ENCODE measurements around the gene DAB1.

The DAB1 gene

GRCh38 chr1:57157818-57158603 lies 265.8 kb downstream of the DAB1 start:
- TF ChIP-seq CTCF (IDR thresholded peaks at IDR 0.05), result no peak
- Histone ChIP-seq H3K36me3 (ENCODE audit: control insufficient read depth, insufficient read depth, low read length) (no peaks in the 10 kb centered on the region), H3K27ac (no peak overlapping the region), H3K9ac (no peak overlapping the region), H3K4me2 (ENCODE audit: low read length) (no peak overlapping the region), H3K4me3 (ENCODE audit: low read depth, low read length) (no peak overlapping the region), H3K4me1 (no peaks in the 10 kb centered on the region), H3K27me3 (ENCODE audit: control insufficient read depth, insufficient read depth, low read length) (no peaks in the 10 kb centered on the region), H2AFZ (no peak overlapping the region), H3K79me2 (no peaks in the 10 kb centered on the region), H3K9me3 (ENCODE audit: control insufficient read depth, low read length) (no peaks in the 10 kb centered on the region)

GRCh38 chr1:57156907-57157306 lies 267.0 kb downstream of the DAB1 start:
- H2AFZ ChIP-seq, result no peak overlapping the region
- no peaks in the 10 kb centered on the region for H3K9me3 ChIP-seq (ENCODE audit: control insufficient read depth, low read length)
- H3K4me1 ChIP-seq, result no peaks in the 10 kb centered on the region
- H3K4me2 ChIP-seq (ENCODE audit: low read length), result no peak overlapping the region
- no peak overlapping the region for H3K27ac ChIP-seq
- H3K9ac ChIP-seq, result no peak overlapping the region
- no peaks in the 10 kb centered on the region for H3K36me3 ChIP-seq (ENCODE audit: control insufficient read depth, insufficient read depth, low read length)
- no peaks in the 10 kb centered on the region for H3K79me2 ChIP-seq
- H3K27me3 ChIP-seq (ENCODE audit: control insufficient read depth, insufficient read depth, low read length), result no peaks in the 10 kb centered on the region
- no peak overlapping the region for H3K4me3 ChIP-seq (ENCODE audit: low read depth, low read length)
- TF ChIP-seq CTCF (IDR thresholded peaks at IDR 0.05), result no peak

GRCh38 chr1:57146100-57146499 lies 277.8 kb downstream of the DAB1 start:
- Histone ChIP-seq H3K79me2 (no peaks in the 10 kb centered on the region), H2AFZ (no peak overlapping the region), H3K4me3 (ENCODE audit: low read depth, low read length) (no peak overlapping the region), H3K4me1 (no peaks in the 10 kb centered on the region), H3K9ac (no peak overlapping the region), H3K36me3 (ENCODE audit: control insufficient read depth, insufficient read depth, low read length) (no peaks in the 10 kb centered on the region), H3K4me2 (ENCODE audit: low read length) (no peak overlapping the region), H3K27me3 (ENCODE audit: control insufficient read depth, insufficient read depth, low read length) (no peaks in the 10 kb centered on the region), H3K9me3 (ENCODE audit: control insufficient read depth, low read length) (no peaks in the 10 kb centered on the region), H3K27ac (no peak overlapping the region)
- no peak for TF ChIP-seq CTCF (IDR thresholded peaks at IDR 0.05)

- TF ChIP-seq CTCF (IDR thresholded peaks at IDR 0.05), result no peak
- H3K4me1 ChIP-seq, result no peaks in the 10 kb centered on the region
These were observed 280.9 kb downstream of the DAB1 start for GRCh38 chr1:57142999-57143398.

GRCh38 chr1:57142169-57142568 lies 281.7 kb downstream of the DAB1 start:
- H2AFZ ChIP-seq, result no peak overlapping the region
- no peak overlapping the region for H3K4me3 ChIP-seq (ENCODE audit: low read depth, low read length)
- H3K79me2 ChIP-seq, result no peaks in the 10 kb centered on the region
- H3K4me1 ChIP-seq, result no peaks in the 10 kb centered on the region
- no peak for TF ChIP-seq CTCF (IDR thresholded peaks at IDR 0.05)
- no peaks in the 10 kb centered on the region for H3K36me3 ChIP-seq (ENCODE audit: control insufficient read depth, insufficient read depth, low read length)
- H3K27ac ChIP-seq, result no peak overlapping the region
- H3K27me3 ChIP-seq (ENCODE audit: control insufficient read depth, insufficient read depth, low read length), result no peaks in the 10 kb centered on the region
- H3K9me3 ChIP-seq (ENCODE audit: control insufficient read depth, low read length), result no peaks in the 10 kb centered on the region
- no peak overlapping the region for H3K9ac ChIP-seq
- no peak overlapping the region for H3K4me2 ChIP-seq (ENCODE audit: low read length)

More at GRCh38 chr1:57142999-57143398, 280.9 kb downstream of the DAB1 start:
- Histone ChIP-seq H2AFZ (no peak overlapping the region), H3K27ac (no peak overlapping the region), H3K27me3 (ENCODE audit: control insufficient read depth, insufficient read depth, low read length) (no peaks in the 10 kb centered on the region), H3K4me3 (ENCODE audit: low read depth, low read length) (no peak overlapping the region), H3K36me3 (ENCODE audit: control insufficient read depth, insufficient read depth, low read length) (no peaks in the 10 kb centered on the region), H3K9ac (no peak overlapping the region), H3K4me2 (ENCODE audit: low read length) (no peak overlapping the region), H3K79me2 (no peaks in the 10 kb centered on the region), H3K9me3 (ENCODE audit: control insufficient read depth, low read length) (no peaks in the 10 kb centered on the region)
